CD4-positive, alpha-beta T cell treated with Interleukin-6 for 4 hours (primary cell): ENCODE data around the gene MLKL.
A peak's percentile ranks its signal among the peaks of the same experiment; 100 is the strongest.
"Not testable (repeated sequence)": the region's sequence is repeated elsewhere in the genome, so short reads cannot be mapped to it uniquely, and the experiment has no call there.

Source experiments
- DNase-seq: peaks from one replicate; pipeline ENCODE4 v3.0.0-alpha.2; 2020; ENCODE audit warnings: mixed read lengths

MLKL gene

DNA sequence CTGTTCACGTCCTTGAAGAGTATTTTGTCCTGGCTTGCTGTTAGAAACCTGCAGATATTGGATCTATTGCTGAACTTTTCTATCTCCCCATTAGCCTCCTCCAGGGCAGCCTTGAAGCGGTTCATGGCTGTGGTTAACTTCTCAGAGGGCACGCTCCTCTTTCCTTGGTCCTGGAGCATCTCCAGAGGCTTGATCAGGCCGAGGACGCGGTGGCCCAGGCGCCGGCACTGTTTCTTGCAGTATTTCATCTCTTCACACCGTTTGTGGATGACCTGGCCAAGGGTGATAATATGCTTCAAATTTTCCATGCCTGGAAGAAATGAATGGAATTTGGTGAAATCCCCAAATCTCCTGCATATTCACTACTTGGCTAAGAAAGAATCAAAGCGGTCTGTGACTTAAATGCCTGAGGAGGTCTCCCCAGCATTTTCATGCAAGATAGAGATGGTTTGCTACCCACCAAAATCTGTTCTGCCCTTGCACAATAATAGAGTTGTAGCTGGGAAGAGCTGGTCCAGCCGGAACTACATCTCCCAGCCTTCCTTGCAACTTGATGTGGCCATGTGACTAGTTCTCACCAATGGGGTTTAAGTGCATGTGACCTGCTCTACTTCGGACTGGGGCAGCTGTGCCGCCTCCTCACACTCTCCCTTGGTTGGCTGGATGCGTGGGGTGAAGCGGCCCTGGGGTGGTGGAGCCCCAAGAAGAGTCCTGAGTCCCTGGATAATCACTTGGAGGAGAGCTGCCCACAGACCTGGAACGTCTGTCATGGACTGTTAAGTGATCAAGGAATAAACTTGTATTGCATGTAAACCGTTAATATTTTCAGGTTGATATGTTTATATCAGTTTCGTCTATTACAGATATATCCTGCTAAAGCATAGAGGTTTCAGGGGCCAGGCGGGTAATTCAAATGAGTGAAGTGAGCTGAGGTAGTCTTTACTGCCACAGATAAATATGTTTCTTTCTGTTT is 4.9 kb downstream of the MLKL start:
- DNase-seq = peak; percentile 72

DNA sequence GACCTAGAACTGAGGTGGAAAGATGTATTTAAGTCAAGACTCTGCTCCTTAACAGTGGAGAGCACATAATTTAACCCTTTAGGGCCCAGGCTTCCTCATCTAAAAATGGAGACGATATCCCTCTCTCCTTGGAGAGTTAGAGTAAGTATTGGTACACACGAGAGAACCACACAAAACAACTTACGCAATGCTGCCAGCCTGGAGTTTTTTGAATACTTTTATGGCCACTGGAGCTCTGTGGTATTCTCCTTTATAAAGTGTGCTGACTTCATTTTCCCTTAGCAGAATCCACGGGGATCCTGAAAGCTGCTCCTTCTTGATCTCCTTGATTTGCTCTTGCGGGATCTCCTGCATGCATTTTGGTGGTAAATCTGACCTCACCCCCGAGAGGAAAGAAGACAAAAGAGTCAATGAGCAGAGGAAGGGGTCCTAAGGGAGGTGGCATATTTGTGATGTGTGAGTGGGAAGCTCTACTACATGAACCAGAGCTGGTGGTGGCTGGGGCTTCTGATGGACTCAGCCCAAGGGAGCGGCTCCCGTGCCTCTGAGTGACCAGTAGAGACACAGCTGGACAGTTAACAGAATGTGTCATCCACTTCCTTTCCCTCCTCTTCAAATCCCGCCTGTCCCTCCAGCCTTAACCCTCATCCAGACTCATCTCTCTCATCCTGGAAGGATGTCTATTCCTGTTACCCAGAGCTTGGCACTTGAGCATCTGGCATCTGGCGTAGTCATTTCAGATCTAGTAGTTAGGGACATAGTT is 9.4 kb downstream of the MLKL start:
- no peak for DNase-seq

GRCh38 chr16:74682556-74682955 is 18.1 kb downstream of the MLKL start:
- DNase-seq = no peak

- no peak for DNase-seq
Observed at GRCh38 chr16:74680681-74681080, 20.0 kb downstream of the MLKL start.

DNA sequence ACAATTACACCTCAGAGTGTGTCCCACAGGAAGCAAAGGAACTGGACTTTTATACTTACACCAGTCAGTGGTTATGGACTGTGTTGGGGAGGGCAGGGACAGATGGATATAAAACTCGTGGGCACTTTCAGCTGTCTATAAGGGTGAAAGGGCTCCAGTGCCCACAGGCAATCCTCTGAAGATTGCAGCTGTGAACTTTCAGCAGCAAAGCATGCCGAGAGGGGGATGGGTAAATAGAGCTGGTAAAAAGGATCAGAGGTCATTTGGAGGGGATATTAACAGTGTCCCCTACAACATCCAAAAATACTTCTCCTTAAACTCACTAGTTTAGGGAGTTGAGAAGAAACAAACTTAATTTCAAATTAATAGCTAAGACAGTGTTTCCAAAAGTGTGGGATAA is 20.7 kb downstream of the MLKL start:
- DNase-seq = no peak

GRCh38 chr16:74677868-74678267 is 22.8 kb downstream of the MLKL start:
- DNase-seq = no peak

GRCh38 chr16:74673876-74674275 is 26.8 kb downstream of the MLKL start:
- no peak for DNase-seq

GRCh38 chr16:74668877-74669276 is 31.8 kb downstream of the MLKL start:
- DNase-seq = not testable (repeated sequence)

- DNase-seq = peak; percentile 47
Observed at GRCh38 chr16:74667255-74667700, 33.4 kb downstream of the MLKL start.

GRCh38 chr16:74666425-74667254 is 34.0 kb downstream of the MLKL start, which contains the start of gene RFWD3:
RFWD3 (minus strand) TSS chr16:74666877; CDS start chr16:74661449, 5,428 bp downstream.
- DNase-seq = peak; percentile 95

GRCh38 chr16:74666010-74666421 is 34.6 kb downstream of the MLKL start:
- no peak for DNase-seq

GRCh38 chr16:74661064-74661463 is 39.6 kb downstream of the MLKL start:
- no peak for DNase-seq

DNA sequence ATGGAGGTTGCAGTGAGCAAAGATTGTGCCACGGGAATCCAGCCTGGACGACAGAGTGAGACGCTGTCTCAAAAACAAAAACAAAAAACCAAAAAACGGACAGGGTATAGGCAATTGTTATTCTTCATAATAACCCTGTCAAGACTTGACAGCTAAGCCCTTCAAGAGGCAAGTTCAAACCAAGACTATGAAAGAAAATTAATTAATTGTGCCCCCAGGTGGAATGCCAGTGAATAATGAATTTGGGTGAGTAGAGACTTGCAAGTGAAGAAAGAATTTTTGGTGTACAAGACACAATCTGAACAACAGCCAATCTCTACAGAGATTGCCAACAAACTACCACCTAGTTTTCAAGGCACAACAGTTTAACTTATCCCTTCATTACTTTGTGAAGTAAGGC is 40.3 kb downstream of the MLKL start:
- no peak for DNase-seq

GRCh38 chr16:74659041-74659440 is 41.6 kb downstream of the MLKL start:
- no peak for DNase-seq

GRCh38 chr16:74657870-74658642 is 42.6 kb downstream of the MLKL start:
- no peak for DNase-seq

DNA sequence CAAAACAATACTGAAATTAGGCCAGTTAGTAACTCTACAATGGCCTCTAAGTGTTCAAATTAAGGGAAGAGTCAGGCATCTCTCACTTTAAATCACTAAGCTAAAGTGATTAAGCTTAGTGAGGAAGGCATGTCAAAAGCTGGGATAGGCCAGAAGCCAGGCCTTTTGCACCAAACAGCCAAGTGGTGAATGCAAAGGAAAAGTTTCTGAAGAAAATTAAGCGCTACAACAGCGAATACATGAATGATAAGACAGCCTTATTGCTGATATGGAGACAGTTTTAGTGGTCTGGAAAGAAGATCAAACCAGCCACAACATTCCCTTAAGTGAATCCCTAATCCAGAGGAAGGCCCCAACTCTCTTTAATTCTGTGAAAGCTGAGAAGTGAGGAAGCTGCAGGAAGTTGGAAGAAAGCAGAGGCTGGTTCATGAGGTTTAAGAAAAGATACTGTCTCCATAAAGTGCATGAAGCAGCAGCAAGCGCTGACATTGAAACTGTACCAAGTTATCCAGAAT is 46.1 kb downstream of the MLKL start:
- no peak for DNase-seq

DNA sequence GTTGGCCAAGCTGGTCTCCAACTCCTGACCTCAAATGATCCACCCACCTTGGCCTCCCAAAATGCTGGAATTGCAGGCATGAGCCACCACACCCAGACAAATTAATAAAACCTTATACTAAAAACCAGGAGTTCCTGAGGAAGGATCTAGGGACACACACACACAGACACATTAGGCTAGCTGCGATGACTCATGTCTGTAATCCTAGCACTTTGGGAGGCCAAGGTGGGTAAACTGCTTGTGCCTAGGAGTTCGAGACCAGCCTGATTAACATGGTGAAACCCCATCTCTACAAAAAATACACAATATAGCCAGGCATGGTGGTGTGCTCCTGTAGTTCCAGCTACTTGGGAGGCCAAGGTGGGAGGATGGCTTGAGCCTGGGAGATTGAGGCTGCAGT is 47.8 kb downstream of the MLKL start:
- not testable (repeated sequence) for DNase-seq

GRCh38 chr16:74652249-74652648 is 48.4 kb downstream of the MLKL start:
- no peak for DNase-seq

- no peak for DNase-seq
Observed at GRCh38 chr16:74651841-74652240, 48.8 kb downstream of the MLKL start.

GRCh38 chr16:74650966-74651567 is 49.6 kb downstream of the MLKL start:
- peak; percentile 11 for DNase-seq

DNA sequence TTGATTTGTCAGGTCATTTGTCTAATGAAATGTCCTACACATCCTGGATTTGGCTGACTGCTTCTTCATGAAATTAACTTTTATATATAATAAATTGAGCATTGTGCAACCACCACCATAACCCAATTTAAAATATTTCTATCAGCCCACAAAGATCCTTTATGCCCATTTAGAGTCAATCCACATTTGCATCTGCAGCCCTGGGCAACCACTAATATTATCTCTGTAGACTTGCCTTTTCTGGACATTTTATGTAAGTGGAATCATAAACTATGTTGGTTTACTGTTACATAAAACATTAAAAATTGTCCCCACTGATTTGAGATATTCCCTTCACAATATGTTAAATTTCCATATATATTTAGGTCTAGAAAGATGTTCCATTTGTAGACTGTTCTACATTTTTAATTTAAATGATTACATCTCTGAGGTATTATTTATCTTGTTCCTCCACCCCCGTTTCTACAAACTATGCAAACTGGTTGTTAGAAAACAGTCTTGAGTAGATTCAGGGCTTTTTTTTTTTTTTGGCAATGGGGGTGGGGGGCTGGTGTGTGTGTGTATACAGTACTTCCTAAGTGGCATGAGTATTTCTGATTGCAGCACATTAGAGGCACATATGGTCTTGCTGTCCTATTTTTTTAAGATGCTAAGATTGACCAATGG is 50.7 kb downstream of the MLKL start:
- DNase-seq = no peak
